ENCODE results near the gene MORC2.

DNA sequence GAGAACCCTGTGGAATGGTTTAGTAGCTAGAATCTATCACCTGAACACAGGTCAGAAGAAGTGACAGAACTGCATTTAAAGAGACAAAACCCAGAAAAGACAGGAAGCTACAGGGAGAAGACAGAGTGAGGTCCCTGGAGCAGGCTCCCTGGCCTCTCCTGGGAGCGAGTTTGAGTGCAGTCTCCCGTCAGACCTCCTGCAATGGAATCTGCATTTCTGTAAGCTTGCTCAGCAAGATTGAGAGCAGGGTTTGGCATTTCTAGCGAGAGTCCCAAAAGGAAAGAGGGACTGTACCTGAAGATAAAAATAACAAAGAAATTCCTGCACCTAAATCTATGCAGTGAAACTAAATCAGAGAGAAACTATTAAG lies 74.2 kb downstream of the MORC2 start:
- TF ChIP-seq, protein P1, sequence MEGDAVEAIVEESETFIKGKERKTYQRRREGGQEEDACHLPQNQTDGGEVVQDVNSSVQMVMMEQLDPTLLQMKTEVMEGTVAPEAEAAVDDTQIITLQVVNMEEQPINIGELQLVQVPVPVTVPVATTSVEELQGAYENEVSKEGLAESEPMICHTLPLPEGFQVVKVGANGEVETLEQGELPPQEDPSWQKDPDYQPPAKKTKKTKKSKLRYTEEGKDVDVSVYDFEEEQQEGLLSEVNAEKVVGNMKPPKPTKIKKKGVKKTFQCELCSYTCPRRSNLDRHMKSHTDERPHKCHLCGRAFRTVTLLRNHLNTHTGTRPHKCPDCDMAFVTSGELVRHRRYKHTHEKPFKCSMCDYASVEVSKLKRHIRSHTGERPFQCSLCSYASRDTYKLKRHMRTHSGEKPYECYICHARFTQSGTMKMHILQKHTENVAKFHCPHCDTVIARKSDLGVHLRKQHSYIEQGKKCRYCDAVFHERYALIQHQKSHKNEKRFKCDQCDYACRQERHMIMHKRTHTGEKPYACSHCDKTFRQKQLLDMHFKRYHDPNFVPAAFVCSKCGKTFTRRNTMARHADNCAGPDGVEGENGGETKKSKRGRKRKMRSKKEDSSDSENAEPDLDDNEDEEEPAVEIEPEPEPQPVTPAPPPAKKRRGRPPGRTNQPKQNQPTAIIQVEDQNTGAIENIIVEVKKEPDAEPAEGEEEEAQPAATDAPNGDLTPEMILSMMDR (IDR thresholded peaks at IDR 0.05; ENCODE audit: insufficient read depth, low read length): no peak
- TF ChIP-seq GABPA (IDR thresholded peaks at IDR 0.05; ENCODE audit: low read depth) (no peak), SPI1 (IDR thresholded peaks at IDR 0.05; ENCODE audit: borderline replicate concordance, low read depth) (no peak)
